Loucy (cell line): Measurements from ENCODE around the gene WDR43.

Source experiments
- CTCF ChIP-seq: fragments of 200-600 bp; sonication (generic); conservative IDR thresholded peaks from 2 replicates; pipeline ENCODE4 v1.5.1; 2014; ENCODE audit warnings: mild to moderate bottlenecking, antibody characterized with exemption, low read length
- EZH2phosphoT487 ChIP-seq: fragments of 200-600 bp; IDR thresholded peaks from 2 replicates; pipeline ENCODE4 v1.6.1; 2018; ENCODE audit warnings: antibody characterized with exemption, mild to moderate bottlenecking, moderate library complexity, borderline replicate concordance

- no peak for TF ChIP-seq EZH2phosphoT487
- no peak; the same call in 1 of the 2 replicates for TF ChIP-seq CTCF
These were observed 62.0 kb downstream of the WDR43 start for GRCh38 chr2:28956415-28956826.
